KMS-11 (cell line): Measurements from ENCODE around the gene AGAP1.

Source experiments
- H2AFZ ChIP-seq: fragments of 200-600 bp; sonication (generic); 2 replicates; pipeline ENCODE4 v1.6.1; 2016; ENCODE audit warnings: antibody characterized with exemption, mixed run types, low read depth
- H3K27ac ChIP-seq: fragments of 200-600 bp; sonication (generic); 2 replicates; pipeline ENCODE4 v1.6.1; 2016; ENCODE audit warnings: mild to moderate bottlenecking, mixed run types
- H3K27me3 ChIP-seq: fragments of 200-600 bp; sonication (generic); 2 replicates; pipeline ENCODE4 v1.6.1; 2017; ENCODE audit warnings: mild to moderate bottlenecking, low read depth, mixed run types, moderate library complexity; ENCODE audit not compliant: insufficient read depth
- H3K36me3 ChIP-seq: fragments of 200-600 bp; sonication (generic); 2 replicates; pipeline ENCODE4 v1.6.1; 2017; ENCODE audit warnings: mild to moderate bottlenecking, mixed run types; ENCODE audit not compliant: insufficient read depth
- H3K4me1 ChIP-seq: fragments of 200-600 bp; sonication (generic); 2 replicates; pipeline ENCODE4 v1.6.1; 2016; ENCODE audit warnings: mild to moderate bottlenecking, low read depth, mixed run types; ENCODE audit not compliant: poor library complexity, severe bottlenecking
- H3K4me2 ChIP-seq: fragments of 200-600 bp; sonication (generic); 2 replicates; pipeline ENCODE4 v1.7.0; 2016; ENCODE audit warnings: mild to moderate bottlenecking, mixed run types
- H3K4me3 ChIP-seq: fragments of 200-600 bp; sonication (generic); IDR thresholded peaks from 2 replicates; pipeline ENCODE4 v1.6.1; 2017; ENCODE audit warnings: low read depth, low read length, mixed read lengths; ENCODE audit not compliant: insufficient read depth
- H3K79me2 ChIP-seq: fragments of 200-600 bp; sonication (generic); 2 replicates; pipeline ENCODE4 v1.6.1; 2016; ENCODE audit warnings: low read depth, mixed run types; ENCODE audit not compliant: insufficient read depth
- H3K9ac ChIP-seq: fragments of 200-600 bp; sonication (generic); 2 replicates; pipeline ENCODE4 v1.6.1; 2016; ENCODE audit warnings: mild to moderate bottlenecking, mixed run types
- H4K20me1 ChIP-seq: fragments of 200-600 bp; sonication (generic); 2 replicates; pipeline ENCODE4 v1.6.1; 2016; ENCODE audit warnings: mild to moderate bottlenecking, mixed run types; ENCODE audit not compliant: insufficient read depth
- CTCF ChIP-seq: fragments of 200-600 bp; sonication (generic); conservative IDR thresholded peaks from 2 replicates; pipeline ENCODE4 v1.6.1; 2017; ENCODE audit warnings: low read depth, mild to moderate bottlenecking, antibody characterized with exemption, low read length, moderate library complexity, mixed read lengths

AGAP1 gene

GRCh38 chr2:235877275-235877802 lies 383.5 kb downstream of the AGAP1 start:
- Histone ChIP-seq H3K79me2 (no peaks in the 10 kb centered on the region), H3K4me3 (no peak overlapping the region), H3K36me3 (no peaks in the 10 kb centered on the region), H3K4me2 (no peak overlapping the region), H4K20me1 (no peaks in the 10 kb centered on the region), H3K4me1 (no peaks in the 10 kb centered on the region), H3K27ac (no peak overlapping the region), H3K9ac (no peak overlapping the region), H2AFZ (no peak overlapping the region), H3K27me3 (no peaks in the 10 kb centered on the region)
- no peak for TF ChIP-seq CTCF

GRCh38 chr2:235879116-235879515 lies 385.3 kb downstream of the AGAP1 start:
- Histone ChIP-seq H3K9ac (no peak overlapping the region), H3K4me1 (no peaks in the 10 kb centered on the region), H3K27ac (no peak overlapping the region), H3K36me3 (no peaks in the 10 kb centered on the region), H2AFZ (no peak overlapping the region), H3K27me3 (no peaks in the 10 kb centered on the region), H3K4me2 (no peak overlapping the region), H3K4me3 (no peak overlapping the region), H4K20me1 (no peaks in the 10 kb centered on the region), H3K79me2 (no peaks in the 10 kb centered on the region)
- TF ChIP-seq CTCF = no peak

GRCh38 chr2:235883675-235884074 lies 389.8 kb downstream of the AGAP1 start:
- Histone ChIP-seq H3K27me3 (no peaks in the 10 kb centered on the region), H3K27ac (no peak overlapping the region), H2AFZ (no peak overlapping the region), H3K9ac (no peak overlapping the region), H3K4me1 (no peaks in the 10 kb centered on the region), H3K4me2 (no peak overlapping the region), H3K36me3 (no peaks in the 10 kb centered on the region), H3K4me3 (no peak overlapping the region), H4K20me1 (no peaks in the 10 kb centered on the region), H3K79me2 (no peaks in the 10 kb centered on the region)
- no peak for TF ChIP-seq CTCF

GRCh38 chr2:235889302-235889630 lies 395.4 kb downstream of the AGAP1 start:
- Histone ChIP-seq H3K4me1 (no peaks in the 10 kb centered on the region), H3K4me2 (no peak overlapping the region), H3K36me3 (no peaks in the 10 kb centered on the region), H3K4me3 (no peak overlapping the region), H3K79me2 (no peaks in the 10 kb centered on the region), H4K20me1 (no peaks in the 10 kb centered on the region), H2AFZ (no peak overlapping the region), H3K9ac (no peak overlapping the region), H3K27me3 (no peaks in the 10 kb centered on the region), H3K27ac (no peak overlapping the region)
- TF ChIP-seq CTCF = no peak
